GM19035 (cell line): ENCODE results near the gene TCEAL1.
"Not testable (repeated sequence)": the region's sequence is repeated elsewhere in the genome, so short reads cannot be mapped to it uniquely, and the experiment has no call there.

Experiments
- ATAC-seq: cut with Tn5 transposase; IDR thresholded peaks from one replicate; pipeline ENCODE4 v1.9.1; 2021; ENCODE audit not compliant: unreplicated experiment

Gene TCEAL1

GRCh38 chrX:103631145-103631544, 2.4 kb downstream of the TCEAL1 start:
- ATAC-seq, result no peak

GRCh38 chrX:103635436-103635835, 6.7 kb downstream of the TCEAL1 start:
- no peak for ATAC-seq

GRCh38 chrX:103637604-103638338, 9.0 kb downstream of the TCEAL1 start:
- ATAC-seq, result no peak

GRCh38 chrX:103638479-103639346, 9.9 kb downstream of the TCEAL1 start:
- not testable (repeated sequence) for ATAC-seq

GRCh38 chrX:103640401-103641155, 11.8 kb downstream of the TCEAL1 start:
- no peak for ATAC-seq

- no peak for ATAC-seq
Observed at GRCh38 chrX:103644125-103644524, 15.3 kb downstream of the TCEAL1 start.

- ATAC-seq, result no peak
Observed at GRCh38 chrX:103647630-103648029, 18.9 kb downstream of the TCEAL1 start.

GRCh38 chrX:103651151-103651773, 22.5 kb downstream of the TCEAL1 start:
- no peak for ATAC-seq

- not testable (repeated sequence) for ATAC-seq
Observed at GRCh38 chrX:103655230-103656000, 26.6 kb downstream of the TCEAL1 start.

- ATAC-seq, result no peak
Observed at GRCh38 chrX:103656617-103657016, 27.8 kb downstream of the TCEAL1 start.

GRCh38 chrX:103657066-103657465, 28.3 kb downstream of the TCEAL1 start:
- not testable (repeated sequence) for ATAC-seq

- ATAC-seq, result no peak
Observed at GRCh38 chrX:103658681-103659433, 30.1 kb downstream of the TCEAL1 start.

- not testable (repeated sequence) for ATAC-seq
Observed at GRCh38 chrX:103659460-103659859, 30.7 kb downstream of the TCEAL1 start.

GRCh38 chrX:103663981-103664762, 35.4 kb downstream of the TCEAL1 start:
- no peak for ATAC-seq

GRCh38 chrX:103666202-103667107, 37.7 kb downstream of the TCEAL1 start:
- no peak for ATAC-seq

- ATAC-seq, result no peak
Observed at GRCh38 chrX:103669745-103670144, 41.0 kb downstream of the TCEAL1 start.
